ENCODE measurements around the gene DENND1A.

DENND1A gene

GRCh38 chr9:123517512-123517911, 412.4 kb downstream of the DENND1A start:
- DNase-seq: no peak

GRCh38 chr9:123514766-123515165, 415.2 kb downstream of the DENND1A start:
- no peak for DNase-seq

GRCh38 chr9:123513554-123513953, 416.4 kb downstream of the DENND1A start:
- DNase-seq: no peak

GRCh38 chr9:123511326-123512277, 418.3 kb downstream of the DENND1A start:
- DNase-seq: no peak

- no peak for DNase-seq
Observed at GRCh38 chr9:123509646-123510045, 420.3 kb downstream of the DENND1A start.

GRCh38 chr9:123508048-123508447, 421.9 kb downstream of the DENND1A start:
- no peak for DNase-seq

- no peak for DNase-seq
Observed at GRCh38 chr9:123505496-123505895, 424.4 kb downstream of the DENND1A start.

GRCh38 chr9:123500336-123500735, 429.6 kb downstream of the DENND1A start:
- no peak for DNase-seq

GRCh38 chr9:123497830-123498229, 432.1 kb downstream of the DENND1A start:
- no peak for DNase-seq

GRCh38 chr9:123495731-123496130, 434.2 kb downstream of the DENND1A start:
- DNase-seq: no peak

- DNase-seq: no peak
Observed at GRCh38 chr9:123493627-123494026, 436.3 kb downstream of the DENND1A start.

GRCh38 chr9:123490688-123491087, 439.2 kb downstream of the DENND1A start:
- DNase-seq: no peak

GRCh38 chr9:123488722-123489321, 441.1 kb downstream of the DENND1A start:
- no peak for DNase-seq

GRCh38 chr9:123487944-123488548, 441.9 kb downstream of the DENND1A start:
- no peak for DNase-seq

GRCh38 chr9:123486431-123486830, 443.5 kb downstream of the DENND1A start:
- no peak for DNase-seq

GRCh38 chr9:123485216-123485615, 444.7 kb downstream of the DENND1A start:
- DNase-seq: no peak

- DNase-seq: no peak
Observed at GRCh38 chr9:123484130-123484529, 445.8 kb downstream of the DENND1A start.

GRCh38 chr9:123483191-123483803, 446.6 kb downstream of the DENND1A start:
- DNase-seq: no peak

GRCh38 chr9:123482295-123482968, 447.5 kb downstream of the DENND1A start:
- no peak for DNase-seq

GRCh38 chr9:123481209-123481865, 448.6 kb downstream of the DENND1A start:
- no peak for DNase-seq

- no peak for DNase-seq
Observed at GRCh38 chr9:123480791-123481190, 449.1 kb downstream of the DENND1A start.

- no peak for DNase-seq
Observed at GRCh38 chr9:123480096-123480495, 449.8 kb downstream of the DENND1A start.

All from stimulated activated naive CD4-positive, alpha-beta T cell treated with Interleukin-2 at 50 U/mL for 16 hours (primary cell).